Heart left ventricle (tissue), 13 donors: ENCODE data around the gene VIT.

ENCODE experiments used
- CTCF ChIP-seq, 12 donors: fragments of 200-600 bp; sonication (generic) in 4 of 12; IDR thresholded peaks; one replicate each; pipeline versions ENCODE4 v1.5.0 to v1.8.0; 2018 to 2022; ENCODE audit warnings: antibody characterized with exemption in 12 of 12, mild to moderate bottlenecking in 5 of 12
- POLR2A ChIP-seq, 2 donors: fragments of 450-650 bp; IDR thresholded peaks; one replicate each; pipeline ENCODE4 v1.6.1; 2017; ENCODE audit warnings: antibody characterized with exemption in 2 of 2, mild to moderate bottlenecking in 2 of 2, moderate library complexity in 2 of 2
- donor health status: ischemic (EF 13 %, LVEDD 7.1; RV severe dilation, severe dysfunction).
- donor health status: DM: no; HTN: yes; CAD: no.
- donor health status: DM: no; HTN: no; CAD: no.
- donor health status: ischemic (EF 25% LVEDD 6.9; RV normal size, moderate dysfunction).
- donor health status: ischemic (EF 25% LVEDD 5.7; RV mildly dilated, moderate dysfunction).
- donor health status: ischemic (EF 35%, LVEDD 5.7; RV mildly dilated, moderate dysfunction).
- donor health status: nonischemic (EF 11% LVEDD 7.7; RV severe dilation, severe dysfunction).
- donor health status: DM: yes; HTN: yes; CAD: no.
- donor health status: PGD.
- donor health status: ischemic (EF 29% LVEDD 5.4; RV normal size, mild dysfunction).
- donor health status: nonischemic (EF 23%, LVEDD 6.1; RV moderate dilation, normal function).

GRCh38 chr2:36748166-36748565 lies 51.7 kb downstream of the VIT start:
- TF ChIP-seq CTCF (IDR thresholded peaks at IDR 0.05) (no peak), POLR2A (IDR thresholded peaks at IDR 0.05) (no peak)
